ENCODE data around the gene PPP6R1. TPM values are rescaled to one million over a fixed set of nuclear protein-coding genes. Genes with fewer than 3 reads are reported as not detected.

Gene PPP6R1
- total RNA-seq, 1 experiment from 2014 or later: 79.7 TPM

DNA sequence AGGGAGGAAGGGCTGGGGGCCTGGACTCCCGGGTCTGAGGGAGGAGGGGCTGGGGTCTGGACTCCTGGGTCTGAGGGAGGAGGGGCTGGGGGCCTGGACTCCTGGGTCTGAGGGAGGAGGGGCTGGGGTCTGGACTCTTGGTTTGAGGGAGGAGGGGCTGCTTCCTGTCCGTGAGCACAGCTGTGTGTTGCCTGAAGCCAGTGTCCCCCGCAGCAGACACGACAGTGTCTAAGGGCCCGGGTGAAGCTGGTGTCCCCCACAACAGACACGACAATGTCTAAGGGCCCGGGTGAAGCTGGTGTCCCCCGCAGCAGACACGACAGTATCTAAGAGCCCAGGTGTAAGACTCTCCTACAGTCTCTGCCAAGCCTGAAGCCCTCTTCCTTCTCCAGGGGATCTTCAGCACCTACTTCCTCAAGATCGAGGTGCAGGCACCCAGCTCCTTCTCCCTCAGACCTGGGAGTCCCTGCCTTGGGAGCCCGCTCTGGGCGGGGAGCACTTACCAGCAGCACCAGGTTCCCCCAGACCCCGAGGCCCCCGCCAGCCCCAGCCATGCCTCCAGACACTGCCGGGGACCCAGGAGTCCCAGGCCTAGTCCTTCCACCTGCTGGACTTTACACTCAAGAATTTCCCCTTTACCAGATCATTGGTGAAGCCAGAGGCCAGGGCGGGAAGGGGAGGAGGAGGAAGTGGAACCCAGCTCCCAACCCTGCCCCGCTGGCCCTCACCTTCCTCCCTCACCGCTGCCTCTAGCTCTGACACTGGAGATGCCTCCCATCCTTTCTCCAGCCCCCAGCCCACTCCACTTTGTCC, 49.7 kb downstream of the PPP6R1 start, which contains the start of gene PTPRH:
TSS of gene PTPRH (minus strand) at position 622 of the 813 bp plus-strand sequence. CDS start at position 554, 68 bp downstream.
- Histone ChIP-seq H3K79me1 (ENCODE audit: insufficient read depth, low read depth, low read length, poor library complexity, severe bottlenecking) (no peaks in the 10 kb centered on the region), H3K4ac (ENCODE audit: low read depth, low read length) (no peak within 1 kb of the TSS), H2BK5ac (ENCODE audit: insufficient read length, low read length) (no peak within 1 kb of the TSS), H4K91ac (ENCODE audit: insufficient read length, low read depth, low read length) (no peak within 1 kb of the TSS), H4K20me1 (ENCODE audit: control insufficient read depth, insufficient read depth, insufficient read length) (no peaks in the 10 kb centered on the region), H3K56ac (ENCODE audit: insufficient read length, low read depth, low read length) (no peak within 1 kb of the TSS), H3K9ac (ENCODE audit: extremely low read depth, insufficient read length, low read length) (no peak within 1 kb of the TSS), H4K8ac (replicated peaks; ENCODE audit: insufficient read length, low read depth, low read length) (no peak within 1 kb of the TSS), H2BK15ac (ENCODE audit: low read depth, low read length) (no peak within 1 kb of the TSS), H3K4me2 (ENCODE audit: insufficient read depth, insufficient read length, low read length) (no peak within 1 kb of the TSS), H3K4me1 (ENCODE audit: insufficient read depth, low read length) (no peaks in the 10 kb centered on the region), H3K23me2 (ENCODE audit: insufficient read length, low read depth, low read length, poor library complexity, severe bottlenecking) (no peaks in the 10 kb centered on the region), H2BK12ac (ENCODE audit: insufficient read length, low read depth, low read length) (no peak within 1 kb of the TSS), H3K14ac (ENCODE audit: insufficient read depth, low read length) (no peak within 1 kb of the TSS), H3K9me3 (ENCODE audit: control insufficient read depth, low read depth, low read length) (no peaks in the 10 kb centered on the region), H3K18ac (ENCODE audit: insufficient read length, low read depth, low read length) (no peak within 1 kb of the TSS), H2BK120ac (ENCODE audit: low read depth, low read length, poor library complexity, severe bottlenecking) (no peak within 1 kb of the TSS), H2AFZ (ENCODE audit: low read length) (no peak within 1 kb of the TSS), H4K5ac (ENCODE audit: insufficient read length, low read depth, low read length) (no peak within 1 kb of the TSS), H2BK20ac (ENCODE audit: low read depth, low read length, poor library complexity, severe bottlenecking) (no peak within 1 kb of the TSS), H3K27ac (ENCODE audit: insufficient read length, low read depth, low read length) (no peak within 1 kb of the TSS), H2AK5ac (ENCODE audit: insufficient read length, low read length) (no peak within 1 kb of the TSS), H3K27me3 (ENCODE audit: insufficient read depth, low read length) (no peaks in the 10 kb centered on the region), H3T11ph (ENCODE audit: low read length) (no peak within 1 kb of the TSS), H3K79me2 (ENCODE audit: insufficient read depth, low read length) (no peaks in the 10 kb centered on the region), H3K23ac (ENCODE audit: insufficient read length, low read depth, low read length) (no peak within 1 kb of the TSS)
- H3K27ac Mint-ChIP-seq: no peak within 1 kb of the TSS
- H3K27me3 Mint-ChIP-seq (ENCODE audit: low read depth): peaks cover 42% of the 10 kb centered on the region
- H3K4me1 Mint-ChIP-seq: peaks cover 9 to 12% of the 10 kb centered on the region in 2 experiments
- H3K4me3 Mint-ChIP-seq: no peak within 1 kb of the TSS; a peak in 2 of 5 replicates
- no CpG with 5 or more reads among the region's 18 CpGs for WGBS (ENCODE audit: extremely low coverage, insufficient read length, low lambda C conversion rate)
- peak; percentile 26 for DNase-seq
- no peak for TF ChIP-seq CTCF (conservative IDR thresholded peaks at IDR 0.05)
- H3K9me3 Mint-ChIP-seq: peaks cover 14 to 26% of the 10 kb centered on the region in 2 experiments
- H3K36me3 Mint-ChIP-seq (ENCODE audit: insufficient read depth in 1 of 3, low read depth in 3 of 3): peaks cover 0 to 6% (median 6%) of the 10 kb centered on the region in 3 experiments; a peak in 4 of 7 replicates

Data from H9 (cell line).